ENCODE results near the gene NFIX.

The NFIX gene

GRCh38 chr19:12984143-12984627 is 11.1 kb upstream of the NFIX start:
- Histone ChIP-seq H3K27me3 (peaks cover 52% of the 10 kb centered on the region), H3K4me3 (ENCODE audit: low read depth in 1 of 2, low read length in 1 of 2) (no peak overlapping the region), H3K27ac (no peak overlapping the region), H3K36me3 (no peaks in the 10 kb centered on the region), H3K9me3 (no peaks in the 10 kb centered on the region), H3K4me1 (ENCODE audit: control insufficient read depth in 1 of 2, insufficient read depth in 1 of 2, low read depth in 1 of 2, low read length in 1 of 2) (peaks cover 7 to 9% of the 10 kb centered on the region in 2 experiments)
- no peak for TF ChIP-seq CTCF (IDR thresholded peaks at IDR 0.05)

GRCh38 chr19:12984683-12985048 is 10.6 kb upstream of the NFIX start:
- no peak overlapping the region for H3K27ac ChIP-seq

GRCh38 chr19:12985049-12985776 is 10.1 kb upstream of the NFIX start:
- Histone ChIP-seq H3K27me3 (peaks cover 53% of the 10 kb centered on the region), H3K4me3 (ENCODE audit: low read depth in 1 of 2, low read length in 1 of 2) (no peak overlapping the region), H3K4me1 (ENCODE audit: control insufficient read depth in 1 of 2, insufficient read depth in 1 of 2, low read depth in 1 of 2, low read length in 1 of 2) (peaks cover 7 to 9% of the 10 kb centered on the region in 2 experiments), H3K9me3 (no peaks in the 10 kb centered on the region), H3K36me3 (no peaks in the 10 kb centered on the region), H3K27ac (no peak overlapping the region)
- TF ChIP-seq CTCF (IDR thresholded peaks at IDR 0.05), result no peak

More at GRCh38 chr19:12984683-12985048, 10.6 kb upstream of the NFIX start:
- TF ChIP-seq CTCF (IDR thresholded peaks at IDR 0.05), result no peak
- peaks cover 52% of the 10 kb centered on the region for H3K27me3 ChIP-seq
- no peaks in the 10 kb centered on the region for H3K36me3 ChIP-seq
- no peak overlapping the region for H3K4me3 ChIP-seq (ENCODE audit: low read depth in 1 of 2, low read length in 1 of 2)
- H3K4me1 ChIP-seq (ENCODE audit: control insufficient read depth in 1 of 2, insufficient read depth in 1 of 2, low read depth in 1 of 2, low read length in 1 of 2), result peaks cover 7 to 9% of the 10 kb centered on the region in 2 experiments
- no peaks in the 10 kb centered on the region for H3K9me3 ChIP-seq

- Histone ChIP-seq H3K36me3 (no peaks in the 10 kb centered on the region), H3K27ac (no peak overlapping the region), H3K27me3 (peaks cover 59% of the 10 kb centered on the region), H3K4me3 (ENCODE audit: low read depth in 1 of 2, low read length in 1 of 2) (no peak overlapping the region), H3K9me3 (no peaks in the 10 kb centered on the region), H3K4me1 (ENCODE audit: control insufficient read depth in 1 of 2, insufficient read depth in 1 of 2, low read depth in 1 of 2, low read length in 1 of 2) (peaks cover 7 to 9% of the 10 kb centered on the region in 2 experiments)
- no peak for TF ChIP-seq CTCF (IDR thresholded peaks at IDR 0.05)
Measured at GRCh38 chr19:12986726-12987125, 8.5 kb upstream of the NFIX start.

- peaks cover 54% of the 10 kb centered on the region for H3K27me3 ChIP-seq
- TF ChIP-seq CTCF (IDR thresholded peaks at IDR 0.05), result no peak
- H3K9me3 ChIP-seq, result no peaks in the 10 kb centered on the region
- H3K36me3 ChIP-seq, result no peaks in the 10 kb centered on the region
- H3K4me1 ChIP-seq (ENCODE audit: control insufficient read depth in 1 of 2, insufficient read depth in 1 of 2, low read depth in 1 of 2, low read length in 1 of 2), result peaks cover 7 to 9% of the 10 kb centered on the region in 2 experiments
- no peak overlapping the region for H3K4me3 ChIP-seq (ENCODE audit: low read depth in 1 of 2, low read length in 1 of 2)
- H3K27ac ChIP-seq, result no peak overlapping the region
Measured at GRCh38 chr19:12987190-12987589, 8.1 kb upstream of the NFIX start.
